ENCODE measurements around the gene SSPN. TPM values are rescaled to one million over a fixed set of nuclear protein-coding genes. Genes with fewer than 3 reads are reported as not detected.

Gene SSPN
- polyA plus RNA-seq, 1 donor from 2014 or later = 0.26 TPM

- H2AFZ ChIP-seq (ENCODE audit: low read depth, low read length) = no peak overlapping the region
- H3K4me2 ChIP-seq (ENCODE audit: low read length) = no peak overlapping the region
- H3K9me3 ChIP-seq (ENCODE audit: low read length) = no peaks in the 10 kb centered on the region
- H3K27ac ChIP-seq (ENCODE audit: low read length) = no peak overlapping the region
- H3K27me3 ChIP-seq (ENCODE audit: insufficient read depth, low read depth, low read length) = no peaks in the 10 kb centered on the region
- H3K79me2 ChIP-seq (replicated peaks; ENCODE audit: insufficient read depth, low read length) = no peaks in the 10 kb centered on the region
- no peaks in the 10 kb centered on the region for H3K36me3 ChIP-seq (ENCODE audit: insufficient read depth, low read length)
- no peaks in the 10 kb centered on the region for H3K9me2 ChIP-seq (ENCODE audit: insufficient read depth, low read length)
- H3K4me3 ChIP-seq (ENCODE audit: low read length) = no peak overlapping the region
- H3F3A ChIP-seq (ENCODE audit: insufficient read depth, low read length, poor library complexity, severe bottlenecking) = no peaks in the 10 kb centered on the region
- no peaks in the 10 kb centered on the region for H4K20me1 ChIP-seq (ENCODE audit: insufficient read depth)
- H3K9ac ChIP-seq (ENCODE audit: low read length) = no peak overlapping the region
- no peak for TF ChIP-seq EZH2 (IDR thresholded peaks at IDR 0.05; ENCODE audit: borderline replicate concordance, insufficient read depth, low read length, poor library complexity, severe bottlenecking)
- TF ChIP-seq POLR2AphosphoS5 (IDR thresholded peaks at IDR 0.05) = no peak
- TF ChIP-seq CTCF (IDR thresholded peaks at IDR 0.05; ENCODE audit: poor library complexity, severe bottlenecking) = no peak
- TF ChIP-seq TAF1 (IDR thresholded peaks at IDR 0.05; ENCODE audit: low read depth) = no peak
- TF ChIP-seq MXI1 (conservative IDR thresholded peaks at IDR 0.05; ENCODE audit: poor library complexity, severe bottlenecking) = no peak
- no peak for TF ChIP-seq EP300 (conservative IDR thresholded peaks at IDR 0.05; ENCODE audit: poor library complexity, severe bottlenecking)
- TF ChIP-seq REST (IDR thresholded peaks at IDR 0.05; ENCODE audit: borderline replicate concordance) = no peak
- no peak for TF ChIP-seq SMC3 (conservative IDR thresholded peaks at IDR 0.05; ENCODE audit: poor library complexity)
- TF ChIP-seq RAD21 (conservative IDR thresholded peaks at IDR 0.05) = no peak
These were observed 55.4 kb downstream of the SSPN start for GRCh38 chr12:26250801-26251200.

DNA sequence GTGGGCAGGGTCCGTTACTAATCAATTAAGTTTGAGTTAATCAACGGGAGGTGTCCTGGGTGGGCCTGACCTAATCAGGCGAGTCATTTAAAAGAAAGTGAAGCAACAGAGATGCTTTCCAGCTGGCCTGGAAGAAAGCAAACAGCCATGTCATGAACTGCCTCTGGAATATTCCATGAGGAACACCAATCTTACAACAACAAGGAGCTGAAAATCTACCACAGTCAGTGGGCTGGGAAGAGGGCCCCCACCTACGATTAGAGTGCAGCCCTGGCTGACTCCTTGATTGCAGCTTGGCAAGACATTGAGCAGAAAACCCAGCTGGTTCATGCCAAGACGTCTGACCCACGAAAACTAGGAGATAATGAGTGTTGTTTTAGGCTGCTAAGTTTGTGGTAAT lies 56.2 kb downstream of the SSPN start:
- Histone ChIP-seq H3K9me2 (ENCODE audit: insufficient read depth, low read length) (no peaks in the 10 kb centered on the region), H3K36me3 (ENCODE audit: insufficient read depth, low read length) (no peaks in the 10 kb centered on the region), H4K20me1 (ENCODE audit: insufficient read depth) (no peaks in the 10 kb centered on the region), H3K9ac (ENCODE audit: low read length) (no peak overlapping the region), H3F3A (ENCODE audit: insufficient read depth, low read length, poor library complexity, severe bottlenecking) (no peaks in the 10 kb centered on the region), H3K9me3 (ENCODE audit: low read length) (no peaks in the 10 kb centered on the region), H3K4me3 (ENCODE audit: low read length) (no peak overlapping the region), H2AFZ (ENCODE audit: low read depth, low read length) (no peak overlapping the region), H3K27me3 (ENCODE audit: insufficient read depth, low read depth, low read length) (no peaks in the 10 kb centered on the region), H3K79me2 (replicated peaks; ENCODE audit: insufficient read depth, low read length) (no peaks in the 10 kb centered on the region), H3K4me2 (ENCODE audit: low read length) (no peak overlapping the region), H3K27ac (ENCODE audit: low read length) (no peak overlapping the region)
- no peak for TF ChIP-seq SMC3 (conservative IDR thresholded peaks at IDR 0.05; ENCODE audit: poor library complexity)
- no peak for TF ChIP-seq POLR2AphosphoS5 (IDR thresholded peaks at IDR 0.05)

- no peak overlapping the region for H2AFZ ChIP-seq (ENCODE audit: low read depth, low read length)
- no peaks in the 10 kb centered on the region for H3K9me2 ChIP-seq (ENCODE audit: insufficient read depth, low read length)
- H3K27ac ChIP-seq (ENCODE audit: low read length) = no peak overlapping the region
- no peak overlapping the region for H3K9ac ChIP-seq (ENCODE audit: low read length)
- H3K4me3 ChIP-seq (ENCODE audit: low read length) = no peak overlapping the region
- no peaks in the 10 kb centered on the region for H3K9me3 ChIP-seq (ENCODE audit: low read length)
- TF ChIP-seq EP300 (conservative IDR thresholded peaks at IDR 0.05; ENCODE audit: poor library complexity, severe bottlenecking) (no peak), EZH2 (IDR thresholded peaks at IDR 0.05; ENCODE audit: borderline replicate concordance, insufficient read depth, low read length, poor library complexity, severe bottlenecking) (no peak), REST (IDR thresholded peaks at IDR 0.05; ENCODE audit: borderline replicate concordance) (no peak), SMC3 (conservative IDR thresholded peaks at IDR 0.05; ENCODE audit: poor library complexity) (no peak), CTCF (IDR thresholded peaks at IDR 0.05; ENCODE audit: poor library complexity, severe bottlenecking) (no peak), RAD21 (conservative IDR thresholded peaks at IDR 0.05) (no peak), TAF1 (IDR thresholded peaks at IDR 0.05; ENCODE audit: low read depth) (no peak), POLR2AphosphoS5 (IDR thresholded peaks at IDR 0.05) (no peak), MXI1 (conservative IDR thresholded peaks at IDR 0.05; ENCODE audit: poor library complexity, severe bottlenecking) (no peak)
- no peaks in the 10 kb centered on the region for H3F3A ChIP-seq (ENCODE audit: insufficient read depth, low read length, poor library complexity, severe bottlenecking)
- H3K27me3 ChIP-seq (ENCODE audit: insufficient read depth, low read depth, low read length) = no peaks in the 10 kb centered on the region
- H3K79me2 ChIP-seq (replicated peaks; ENCODE audit: insufficient read depth, low read length) = no peaks in the 10 kb centered on the region
- no peaks in the 10 kb centered on the region for H4K20me1 ChIP-seq (ENCODE audit: insufficient read depth)
- no peak overlapping the region for H3K4me2 ChIP-seq (ENCODE audit: low read length)
- H3K36me3 ChIP-seq (ENCODE audit: insufficient read depth, low read length) = no peaks in the 10 kb centered on the region
These were observed 57.6 kb downstream of the SSPN start for GRCh38 chr12:26252946-26253345.

Data from neural cell (in vitro differentiated cells).